Measurements from ENCODE around the gene RNF151. TPM values are rescaled to one million over a fixed set of nuclear protein-coding genes. Genes with fewer than 3 reads are reported as not detected.

RNF151 gene
- total and polyA plus RNA-seq, 10 of the 15 experiments (the other 5 are each of a cell fraction or from before 2014, with no cell fraction given): 0.17 to 0.56 TPM; not detected in 8

DNA sequence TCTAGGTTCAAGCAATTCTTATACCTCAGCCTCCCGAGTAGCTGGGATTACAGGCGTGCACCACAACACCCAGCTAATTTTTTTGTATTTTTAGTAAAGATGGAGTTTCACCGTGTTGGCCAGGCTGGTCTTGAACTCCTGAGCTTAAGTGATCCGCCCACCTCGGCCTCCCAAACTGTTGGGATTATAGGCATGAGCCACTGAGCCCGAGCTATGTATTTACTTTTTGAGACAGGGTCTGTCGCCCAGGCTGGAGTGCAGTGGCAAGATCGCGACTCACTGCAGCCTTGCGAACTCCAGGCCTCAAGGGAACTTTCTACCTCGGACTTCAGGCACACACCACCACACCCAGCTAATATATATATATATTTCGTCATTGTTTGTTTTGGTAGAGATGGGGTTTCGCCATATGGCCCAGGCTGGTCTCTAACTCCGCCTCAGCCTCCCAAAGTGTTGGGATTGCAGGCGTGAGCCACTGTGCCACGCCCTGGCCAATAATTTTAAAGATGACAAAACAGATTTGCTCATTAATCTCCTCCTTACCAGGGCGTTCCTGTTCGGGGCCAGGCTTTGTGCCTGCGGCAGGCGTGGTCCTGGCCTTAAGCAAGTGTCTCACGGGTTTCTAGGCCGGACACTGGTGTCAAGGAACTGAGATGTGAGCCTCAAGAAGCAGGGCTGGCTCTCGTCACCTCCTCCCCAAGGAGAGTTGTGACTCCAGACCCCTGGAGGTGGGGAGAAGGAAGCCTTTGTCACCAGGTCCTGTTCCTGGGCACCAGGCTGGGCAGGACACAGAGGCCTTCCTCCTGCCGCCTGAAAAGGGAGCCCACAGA lies 48.7 kb downstream of the RNF151 start:
- no TSS peak for BruUV-seq (replicated peaks)
- Histone ChIP-seq H3K27me3 (replicated peaks in 1 of 2; ENCODE audit: control insufficient read depth in 2 of 2, insufficient read depth in 2 of 2, low read length in 1 of 2) (peaks cover 3 to 8% of the 10 kb centered on the region in 2 experiments; a peak in 3 of 4 replicates), H3K9ac (ENCODE audit: control insufficient read depth, insufficient read depth, low read length) (no peak overlapping the region), H3K4me2 (ENCODE audit: control insufficient read depth, insufficient read depth) (no peak overlapping the region), H3K36me3 (ENCODE audit: control insufficient read depth in 2 of 2, insufficient read depth in 2 of 2, low read length in 1 of 2) (no peaks in the 10 kb centered on the region), H3K9me3 (replicated peaks; ENCODE audit: control insufficient read depth, insufficient read depth, low read length) (no peaks in the 10 kb centered on the region), H4K20me1 (ENCODE audit: control insufficient read depth, insufficient read depth) (no peaks in the 10 kb centered on the region), H3K79me2 (ENCODE audit: control insufficient read depth, insufficient read depth, low read length) (peaks cover 4% of the 10 kb centered on the region), H3K27ac (ENCODE audit: control insufficient read depth, insufficient read depth) (no peak overlapping the region), H2AFZ (ENCODE audit: control insufficient read depth, low read depth, low read length) (no peak overlapping the region), H3K4me1 (ENCODE audit: control insufficient read depth, insufficient read depth, low read length) (peaks cover 5% of the 10 kb centered on the region), H3K4me3 (no peak overlapping the region)
- in situ Hi-C loops (cut with MboI) (loop anchor here (10.0 kb wide), 1 partner anchor 479 kb away; no protein-coding TSS in a partner anchor), intact Hi-C loops (cut with micrococcal nuclease; ENCODE audit: unreplicated experiment) (no loop called here)
- ChIA-PET RAD21 (ENCODE audit: unreplicated experiment) (interaction anchor here (2.4 kb wide), 1 partner anchor 125 kb away, joined by 9 read pairs; no protein-coding TSS in a partner anchor), SMC1A (ENCODE audit: uncharacterized antibody, unreplicated experiment) (no interaction called here), CTCF (interaction anchor here (1.0 kb wide), 1 partner anchor 125 kb away, joined by 4 read pairs; no protein-coding TSS in a partner anchor), POLR2A (interaction anchor here (1.2 kb wide), 1 partner anchor 74 kb away, joined by 3 read pairs; no protein-coding TSS in a partner anchor)
- FAIRE-seq (no peak), ATAC-seq (no peak), DNase-seq (ENCODE audit: low read depth, low spot score) (no peak)
- 69% methylated on average over 24 of the region's 24 CpGs for WGBS (ENCODE audit: insufficient coverage, insufficient replicate concordance, low lambda C conversion rate, missing lambda C conversion rate)
- no peak for TF ChIP-seq MLLT1 (IDR thresholded peaks at IDR 0.05)
- no peak for TF ChIP-seq ATF2 (IDR thresholded peaks at IDR 0.05; ENCODE audit: low read length)
- TF ChIP-seq, protein P1, sequence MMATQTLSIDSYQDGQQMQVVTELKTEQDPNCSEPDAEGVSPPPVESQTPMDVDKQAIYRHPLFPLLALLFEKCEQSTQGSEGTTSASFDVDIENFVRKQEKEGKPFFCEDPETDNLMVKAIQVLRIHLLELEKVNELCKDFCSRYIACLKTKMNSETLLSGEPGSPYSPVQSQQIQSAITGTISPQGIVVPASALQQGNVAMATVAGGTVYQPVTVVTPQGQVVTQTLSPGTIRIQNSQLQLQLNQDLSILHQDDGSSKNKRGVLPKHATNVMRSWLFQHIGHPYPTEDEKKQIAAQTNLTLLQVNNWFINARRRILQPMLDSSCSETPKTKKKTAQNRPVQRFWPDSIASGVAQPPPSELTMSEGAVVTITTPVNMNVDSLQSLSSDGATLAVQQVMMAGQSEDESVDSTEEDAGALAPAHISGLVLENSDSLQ (IDR thresholded peaks at IDR 0.05): no peak
- no peak for TF ChIP-seq IKZF2 (IDR thresholded peaks at IDR 0.05)
- TF ChIP-seq RCOR1 (conservative IDR thresholded peaks at IDR 0.05; ENCODE audit: low read depth, low read length): no peak
- TF ChIP-seq RELB (IDR thresholded peaks at IDR 0.05; ENCODE audit: low read depth): no peak
- TF ChIP-seq GABPA (IDR thresholded peaks at IDR 0.05; ENCODE audit: low read depth): no peak
- TF ChIP-seq FOXM1 (IDR thresholded peaks at IDR 0.05; ENCODE audit: low read depth, low read length): no peak
- TF ChIP-seq RELA (IDR thresholded peaks at IDR 0.05; ENCODE audit: borderline replicate concordance, partially characterized antibody): no peak
- TF ChIP-seq SIX5 (IDR thresholded peaks at IDR 0.05; ENCODE audit: low read depth, low read length, severe bottlenecking): no peak
- TF ChIP-seq BCL11A (IDR thresholded peaks at IDR 0.05; ENCODE audit: low read depth, low read length): no peak
- TF ChIP-seq, protein P2, sequence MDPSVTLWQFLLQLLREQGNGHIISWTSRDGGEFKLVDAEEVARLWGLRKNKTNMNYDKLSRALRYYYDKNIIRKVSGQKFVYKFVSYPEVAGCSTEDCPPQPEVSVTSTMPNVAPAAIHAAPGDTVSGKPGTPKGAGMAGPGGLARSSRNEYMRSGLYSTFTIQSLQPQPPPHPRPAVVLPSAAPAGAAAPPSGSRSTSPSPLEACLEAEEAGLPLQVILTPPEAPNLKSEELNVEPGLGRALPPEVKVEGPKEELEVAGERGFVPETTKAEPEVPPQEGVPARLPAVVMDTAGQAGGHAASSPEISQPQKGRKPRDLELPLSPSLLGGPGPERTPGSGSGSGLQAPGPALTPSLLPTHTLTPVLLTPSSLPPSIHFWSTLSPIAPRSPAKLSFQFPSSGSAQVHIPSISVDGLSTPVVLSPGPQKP (IDR thresholded peaks at IDR 0.05; ENCODE audit: low read depth, low read length): no peak

All from GM12878 (cell line).